Measurements from ENCODE around the gene HSPBP1.

DNA sequence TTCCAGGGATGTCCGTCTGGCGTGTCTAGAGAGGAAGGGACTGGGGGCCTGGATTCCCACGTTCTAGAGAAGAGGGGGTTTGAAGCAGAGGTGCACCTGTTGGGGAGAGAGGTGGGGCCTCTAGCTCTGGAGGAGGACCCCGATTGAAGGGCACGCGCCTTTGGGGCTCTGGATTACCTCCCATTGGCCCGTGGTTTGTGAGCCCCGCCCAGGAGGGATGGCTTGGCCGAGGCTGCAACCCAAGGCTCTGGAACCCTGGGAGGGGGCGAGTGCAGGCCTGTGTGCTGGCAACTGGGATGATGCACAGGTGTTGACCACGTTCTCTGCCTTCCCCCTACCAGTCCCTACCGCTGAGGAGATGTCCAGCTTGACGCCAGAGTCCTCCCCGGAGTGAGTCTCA is 25.1 kb upstream of the HSPBP1 start:
- TF ChIP-seq, protein P1, sequence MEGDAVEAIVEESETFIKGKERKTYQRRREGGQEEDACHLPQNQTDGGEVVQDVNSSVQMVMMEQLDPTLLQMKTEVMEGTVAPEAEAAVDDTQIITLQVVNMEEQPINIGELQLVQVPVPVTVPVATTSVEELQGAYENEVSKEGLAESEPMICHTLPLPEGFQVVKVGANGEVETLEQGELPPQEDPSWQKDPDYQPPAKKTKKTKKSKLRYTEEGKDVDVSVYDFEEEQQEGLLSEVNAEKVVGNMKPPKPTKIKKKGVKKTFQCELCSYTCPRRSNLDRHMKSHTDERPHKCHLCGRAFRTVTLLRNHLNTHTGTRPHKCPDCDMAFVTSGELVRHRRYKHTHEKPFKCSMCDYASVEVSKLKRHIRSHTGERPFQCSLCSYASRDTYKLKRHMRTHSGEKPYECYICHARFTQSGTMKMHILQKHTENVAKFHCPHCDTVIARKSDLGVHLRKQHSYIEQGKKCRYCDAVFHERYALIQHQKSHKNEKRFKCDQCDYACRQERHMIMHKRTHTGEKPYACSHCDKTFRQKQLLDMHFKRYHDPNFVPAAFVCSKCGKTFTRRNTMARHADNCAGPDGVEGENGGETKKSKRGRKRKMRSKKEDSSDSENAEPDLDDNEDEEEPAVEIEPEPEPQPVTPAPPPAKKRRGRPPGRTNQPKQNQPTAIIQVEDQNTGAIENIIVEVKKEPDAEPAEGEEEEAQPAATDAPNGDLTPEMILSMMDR (IDR thresholded peaks at IDR 0.05; ENCODE audit: low read length) = no peak
- no peak for TF ChIP-seq EZH2 (IDR thresholded peaks at IDR 0.05; ENCODE audit: borderline replicate concordance, low read length)
